NCI-H446 (cell line): ENCODE data around the gene CACNA1C.
"Not testable (repeated sequence)": the region's sequence is repeated elsewhere in the genome, so short reads cannot be mapped to it uniquely, and the experiment has no call there.

Source experiments
- DNase-seq, 2 experiments: peaks; one replicate each; lab custom pipeline; 2025; lab: John Stamatoyannopoulos, UW

The CACNA1C gene

DNA sequence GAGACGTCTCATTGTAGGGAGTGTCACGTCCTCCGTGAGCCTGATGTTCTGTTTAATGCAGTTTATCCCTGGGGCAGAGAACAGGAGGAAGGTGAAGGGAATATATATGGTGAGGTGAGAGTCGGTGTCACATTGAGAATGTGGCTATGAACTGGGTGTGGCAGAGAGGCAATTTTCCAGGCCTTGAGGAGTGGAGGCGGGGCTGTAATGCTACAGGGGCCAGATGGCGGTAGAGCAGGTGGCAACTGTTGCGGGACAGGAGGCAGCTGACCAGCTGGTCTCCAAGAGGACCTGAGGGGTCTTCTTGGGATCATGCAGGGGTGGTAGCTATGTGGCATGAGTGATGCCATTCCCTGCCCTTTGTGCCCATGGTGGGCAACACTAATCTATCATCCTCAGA is 59.6 kb downstream of the CACNA1C start:
- DNase-seq: no peak

DNA sequence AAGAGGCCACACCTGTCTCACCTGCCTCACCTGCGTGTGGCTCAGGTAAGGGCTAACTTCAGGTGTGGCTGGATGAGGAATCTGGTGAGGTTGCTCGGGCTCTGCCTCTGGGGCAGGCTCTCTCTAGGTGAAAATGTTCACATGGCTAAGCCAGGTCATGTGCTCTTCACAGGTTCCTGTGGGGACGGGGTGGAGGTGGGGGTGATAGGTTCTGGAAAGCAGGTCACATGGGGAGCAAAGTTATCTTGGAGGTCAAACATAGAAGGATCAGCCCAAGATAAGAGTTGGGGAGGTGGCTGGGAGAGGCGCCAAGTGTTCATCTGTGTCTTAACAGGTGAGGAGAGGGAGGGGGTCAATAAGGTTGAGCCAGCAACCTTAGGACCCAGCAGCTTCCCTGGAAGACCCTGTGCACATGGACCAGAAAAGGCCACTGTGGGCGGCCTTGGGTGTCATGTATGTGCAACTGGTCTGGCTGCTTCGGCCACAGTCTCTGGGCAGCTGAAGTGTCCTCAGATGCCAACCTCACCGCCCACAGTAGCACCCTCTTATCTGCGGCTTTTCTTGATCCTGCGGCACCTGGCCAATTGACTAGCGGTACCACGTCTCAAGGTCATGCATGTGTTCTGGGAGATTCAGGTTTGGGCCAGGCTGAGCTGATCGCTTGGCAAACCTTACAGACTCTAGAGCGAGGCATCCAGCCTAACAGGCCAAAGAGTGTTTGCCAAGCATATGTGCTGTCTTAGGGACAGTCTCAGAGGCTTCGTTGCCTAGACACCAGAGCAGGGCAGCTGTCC is 60.5 kb downstream of the CACNA1C start:
- peak; percentile 50 to 83 for DNase-seq

DNA sequence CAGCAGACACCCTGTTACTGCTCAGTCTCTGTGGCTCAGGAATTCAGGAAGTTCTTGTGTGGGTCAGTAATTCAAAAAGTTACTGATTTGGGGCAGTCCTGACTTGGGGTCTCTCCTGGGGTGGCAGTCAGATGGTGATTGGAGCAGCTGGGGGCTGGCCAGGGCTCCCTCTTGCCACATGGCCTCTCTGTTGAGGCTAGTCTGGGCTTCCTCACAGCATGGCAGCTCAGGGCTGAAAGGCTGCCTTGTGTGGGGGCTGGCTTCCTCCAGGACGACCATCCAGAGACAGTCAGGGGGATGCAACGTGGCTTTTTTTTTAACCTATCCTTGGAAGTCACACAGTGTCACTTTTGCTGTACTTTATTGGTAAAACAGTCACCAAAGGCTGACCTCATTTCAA is 61.3 kb downstream of the CACNA1C start:
- no peak for DNase-seq

DNA sequence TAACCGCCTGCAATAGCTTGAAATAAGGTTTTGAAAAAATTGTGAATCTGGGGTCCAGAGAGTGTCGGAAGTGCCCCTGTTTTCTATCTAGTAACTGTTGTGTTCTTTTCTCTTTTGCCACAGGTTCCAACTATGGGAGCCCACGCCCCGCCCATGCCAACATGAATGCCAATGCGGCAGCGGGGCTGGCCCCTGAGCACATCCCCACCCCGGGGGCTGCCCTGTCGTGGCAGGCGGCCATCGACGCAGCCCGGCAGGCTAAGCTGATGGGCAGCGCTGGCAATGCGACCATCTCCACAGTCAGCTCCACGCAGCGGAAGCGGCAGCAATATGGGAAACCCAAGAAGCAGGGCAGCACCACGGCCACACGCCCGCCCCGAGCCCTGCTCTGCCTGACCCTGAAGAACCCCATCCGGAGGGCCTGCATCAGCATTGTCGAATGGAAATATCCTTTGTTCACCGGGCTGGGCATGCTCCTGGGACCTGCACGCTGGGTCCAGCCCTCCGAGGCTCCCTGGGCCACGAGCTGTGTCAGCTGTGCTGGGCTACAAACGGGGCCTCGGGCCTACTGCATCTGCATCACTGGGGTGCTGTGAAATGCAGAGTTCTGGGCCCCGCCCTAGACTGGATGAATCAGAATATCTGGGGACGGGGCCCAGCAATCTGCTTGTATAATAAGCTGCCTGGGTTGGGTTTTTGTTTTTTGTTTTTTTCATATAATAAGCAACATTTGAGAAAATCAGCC is 62.5 kb downstream of the CACNA1C start:
- DNase-seq: no peak

- DNase-seq: no peak
Measured at GRCh38 chr12:2117541-2117940, 64.8 kb downstream of the CACNA1C start.

GRCh38 chr12:2118061-2118460 is 65.3 kb downstream of the CACNA1C start:
- DNase-seq: no peak

DNA sequence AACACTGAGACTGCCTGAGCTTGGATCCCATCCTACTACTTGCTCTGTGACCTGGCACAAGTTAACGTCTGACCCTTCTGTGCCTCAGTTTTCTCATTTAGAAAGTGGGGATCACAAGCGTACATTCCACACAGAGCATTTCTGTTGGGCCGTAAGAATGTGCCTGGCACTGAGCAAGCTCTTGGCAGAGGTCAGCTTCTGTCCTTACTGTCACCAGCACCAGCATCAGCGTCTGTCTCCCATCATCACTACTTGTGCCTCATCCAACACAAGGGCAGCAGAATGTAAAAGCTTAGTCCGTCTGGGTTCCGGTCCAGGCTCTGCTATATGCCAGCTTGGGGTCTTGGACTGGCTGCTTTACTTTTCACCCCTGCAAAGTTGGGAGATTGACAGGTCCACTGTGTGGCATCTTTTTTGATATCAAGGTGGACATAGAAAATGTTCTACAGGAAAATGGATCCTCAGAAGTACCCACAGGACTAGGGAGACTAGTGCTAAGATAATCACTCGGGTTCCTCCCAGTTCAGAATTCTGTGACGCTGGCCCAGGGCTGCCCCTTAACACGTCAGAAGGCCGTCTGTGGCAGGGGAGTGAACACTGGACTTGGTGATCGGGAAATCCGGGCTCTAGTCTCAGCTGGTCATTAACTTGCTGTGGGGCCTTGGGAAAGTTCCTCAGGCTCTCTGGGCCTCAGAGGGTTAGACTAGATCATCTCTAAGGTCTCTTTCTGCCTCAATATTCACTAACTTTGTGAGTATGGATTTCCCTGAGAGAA is 65.9 kb downstream of the CACNA1C start:
- DNase-seq: no peak

GRCh38 chr12:2119266-2119665 is 66.5 kb downstream of the CACNA1C start:
- DNase-seq: no peak

DNA sequence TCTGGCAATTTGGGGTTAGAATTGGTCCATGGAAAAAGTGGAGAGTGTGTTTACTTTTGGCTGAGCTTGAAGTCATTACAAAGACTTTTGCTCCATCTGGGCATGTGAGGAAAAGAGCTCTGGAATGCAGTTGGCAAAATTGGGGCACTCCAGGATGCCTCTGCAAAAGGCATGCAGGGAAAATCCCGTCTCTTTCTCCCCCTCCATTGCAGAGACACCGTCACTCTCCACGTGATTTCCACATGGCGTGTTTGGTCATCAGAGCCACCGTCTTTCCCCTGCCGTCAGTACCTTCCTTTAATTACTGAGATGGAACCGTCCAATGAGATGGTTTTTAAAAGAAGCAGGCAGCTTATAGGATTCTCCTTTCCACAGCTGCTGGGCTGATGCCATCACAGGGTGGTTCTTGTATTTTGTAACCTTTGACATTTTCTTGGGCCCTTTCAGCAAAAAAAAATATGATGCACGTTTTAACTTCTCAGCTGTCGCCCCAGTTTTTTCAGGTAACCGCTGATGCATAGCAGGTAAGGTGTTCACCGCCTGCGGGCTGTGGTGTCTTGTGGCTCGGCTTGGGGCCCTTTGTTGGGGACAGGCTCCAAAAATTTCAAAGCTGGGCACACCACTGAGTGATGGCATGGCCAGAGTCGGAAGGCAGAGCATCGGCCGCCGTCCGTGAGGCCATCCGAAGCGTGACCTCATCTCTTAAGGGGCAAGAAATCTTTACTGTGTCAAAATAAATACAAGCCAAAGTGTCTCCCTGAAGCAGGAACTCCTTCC is 68.4 kb downstream of the CACNA1C start:
- DNase-seq: no peak

GRCh38 chr12:2124466-2125023 is 71.8 kb downstream of the CACNA1C start:
- DNase-seq: no peak

- no peak for DNase-seq
Measured at GRCh38 chr12:2125651-2126522, 73.1 kb downstream of the CACNA1C start.

GRCh38 chr12:2126676-2127406 is 74.1 kb downstream of the CACNA1C start:
- no peak for DNase-seq

GRCh38 chr12:2129076-2129475 is 76.3 kb downstream of the CACNA1C start:
- no peak for DNase-seq

DNA sequence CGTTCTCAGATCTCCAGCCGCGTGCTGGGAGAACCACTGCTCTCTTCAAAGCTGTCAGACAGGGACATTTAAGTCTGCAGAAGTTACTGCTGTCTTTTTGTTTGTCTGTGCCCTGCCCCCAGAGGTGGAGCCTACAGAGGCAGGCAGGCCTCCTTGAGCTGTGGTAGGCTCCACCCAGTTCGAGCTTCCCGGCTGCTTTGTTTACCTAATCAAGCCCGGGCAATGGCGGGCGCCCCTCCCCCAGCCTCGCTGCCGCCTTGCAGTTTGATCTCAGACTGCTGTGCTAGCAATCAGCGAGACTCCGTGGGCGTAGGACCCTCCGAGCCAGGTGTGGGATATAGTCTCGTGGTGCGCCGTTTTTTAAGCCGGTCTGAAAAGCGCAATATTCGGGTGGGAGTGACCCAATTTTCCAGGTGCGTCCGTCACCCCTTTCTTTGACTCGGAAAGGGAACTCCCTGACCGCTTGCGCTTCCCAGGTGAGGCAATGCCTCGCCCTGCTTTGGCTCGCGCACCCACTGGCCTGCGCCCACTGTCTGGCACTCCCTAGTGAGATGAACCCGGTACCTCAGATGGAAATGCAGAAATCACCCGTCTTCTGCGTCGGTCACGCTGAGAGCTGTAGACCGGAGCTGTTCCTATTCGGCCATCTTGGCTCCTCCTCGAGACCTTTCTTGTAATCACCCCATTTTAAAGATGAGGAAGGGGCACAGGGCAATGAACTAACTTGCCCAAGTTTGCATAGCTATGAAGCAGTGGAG is 83.1 kb downstream of the CACNA1C start:
- DNase-seq: not testable (repeated sequence)

DNA sequence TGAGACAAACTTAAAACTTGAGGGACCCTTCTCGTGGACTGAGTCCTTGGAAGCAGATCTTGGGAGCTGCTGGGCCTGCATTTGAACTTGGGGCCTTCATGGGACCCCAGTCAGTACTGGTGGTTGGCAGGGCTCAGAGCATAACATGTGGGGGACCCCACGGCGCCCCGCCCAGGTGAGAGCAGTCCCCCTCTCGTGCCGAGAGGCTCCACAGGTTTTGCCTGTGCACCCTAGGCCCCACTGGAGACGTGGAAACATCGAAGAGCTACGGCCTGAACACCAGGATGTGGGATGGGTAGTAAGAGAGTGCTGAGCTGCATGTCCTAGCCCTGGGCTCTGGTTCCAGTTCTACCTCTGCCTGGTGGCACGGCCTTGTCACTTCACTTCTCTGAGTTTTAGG is 84.1 kb downstream of the CACNA1C start:
- DNase-seq: no peak

GRCh38 chr12:2137711-2138110 is 84.9 kb downstream of the CACNA1C start:
- no peak for DNase-seq

GRCh38 chr12:2138294-2138693 is 85.5 kb downstream of the CACNA1C start:
- DNase-seq: no peak

- DNase-seq: no peak
Measured at GRCh38 chr12:2138871-2139308, 86.1 kb downstream of the CACNA1C start.

- DNase-seq: no peak
Measured at GRCh38 chr12:2139651-2140050, 86.9 kb downstream of the CACNA1C start.
